ENCODE data around the gene NHLRC4.

NHLRC4 gene

GRCh38 chr16:551210-551609, 15.6 kb upstream of the NHLRC4 start:
- Mint-ChIP-seq H3K27ac (no peak overlapping the region), H3K27me3 (ENCODE audit: low read depth, poor library complexity) (no peaks in the 10 kb centered on the region), H3K36me3 (ENCODE audit: low read depth) (peaks cover 4% of the 10 kb centered on the region), H3K4me3 (no peak overlapping the region), H3K9me3 (no peaks in the 10 kb centered on the region), H3K4me1 (peaks cover 10% of the 10 kb centered on the region)
- DNase-seq, result no peak
- TF ChIP-seq, protein P1, sequence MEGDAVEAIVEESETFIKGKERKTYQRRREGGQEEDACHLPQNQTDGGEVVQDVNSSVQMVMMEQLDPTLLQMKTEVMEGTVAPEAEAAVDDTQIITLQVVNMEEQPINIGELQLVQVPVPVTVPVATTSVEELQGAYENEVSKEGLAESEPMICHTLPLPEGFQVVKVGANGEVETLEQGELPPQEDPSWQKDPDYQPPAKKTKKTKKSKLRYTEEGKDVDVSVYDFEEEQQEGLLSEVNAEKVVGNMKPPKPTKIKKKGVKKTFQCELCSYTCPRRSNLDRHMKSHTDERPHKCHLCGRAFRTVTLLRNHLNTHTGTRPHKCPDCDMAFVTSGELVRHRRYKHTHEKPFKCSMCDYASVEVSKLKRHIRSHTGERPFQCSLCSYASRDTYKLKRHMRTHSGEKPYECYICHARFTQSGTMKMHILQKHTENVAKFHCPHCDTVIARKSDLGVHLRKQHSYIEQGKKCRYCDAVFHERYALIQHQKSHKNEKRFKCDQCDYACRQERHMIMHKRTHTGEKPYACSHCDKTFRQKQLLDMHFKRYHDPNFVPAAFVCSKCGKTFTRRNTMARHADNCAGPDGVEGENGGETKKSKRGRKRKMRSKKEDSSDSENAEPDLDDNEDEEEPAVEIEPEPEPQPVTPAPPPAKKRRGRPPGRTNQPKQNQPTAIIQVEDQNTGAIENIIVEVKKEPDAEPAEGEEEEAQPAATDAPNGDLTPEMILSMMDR (IDR thresholded peaks at IDR 0.05), result no peak

GRCh38 chr16:552171-552570, 14.6 kb upstream of the NHLRC4 start:
- TF ChIP-seq, protein P1 (IDR thresholded peaks at IDR 0.05), result no peak
- Mint-ChIP-seq H3K9me3 (no peaks in the 10 kb centered on the region), H3K4me1 (peaks cover 10% of the 10 kb centered on the region), H3K36me3 (ENCODE audit: low read depth) (peaks cover 4% of the 10 kb centered on the region), H3K4me3 (no peak overlapping the region), H3K27ac (no peak overlapping the region), H3K27me3 (ENCODE audit: low read depth, poor library complexity) (peaks cover 2% of the 10 kb centered on the region)
- no peak for DNase-seq

DNA sequence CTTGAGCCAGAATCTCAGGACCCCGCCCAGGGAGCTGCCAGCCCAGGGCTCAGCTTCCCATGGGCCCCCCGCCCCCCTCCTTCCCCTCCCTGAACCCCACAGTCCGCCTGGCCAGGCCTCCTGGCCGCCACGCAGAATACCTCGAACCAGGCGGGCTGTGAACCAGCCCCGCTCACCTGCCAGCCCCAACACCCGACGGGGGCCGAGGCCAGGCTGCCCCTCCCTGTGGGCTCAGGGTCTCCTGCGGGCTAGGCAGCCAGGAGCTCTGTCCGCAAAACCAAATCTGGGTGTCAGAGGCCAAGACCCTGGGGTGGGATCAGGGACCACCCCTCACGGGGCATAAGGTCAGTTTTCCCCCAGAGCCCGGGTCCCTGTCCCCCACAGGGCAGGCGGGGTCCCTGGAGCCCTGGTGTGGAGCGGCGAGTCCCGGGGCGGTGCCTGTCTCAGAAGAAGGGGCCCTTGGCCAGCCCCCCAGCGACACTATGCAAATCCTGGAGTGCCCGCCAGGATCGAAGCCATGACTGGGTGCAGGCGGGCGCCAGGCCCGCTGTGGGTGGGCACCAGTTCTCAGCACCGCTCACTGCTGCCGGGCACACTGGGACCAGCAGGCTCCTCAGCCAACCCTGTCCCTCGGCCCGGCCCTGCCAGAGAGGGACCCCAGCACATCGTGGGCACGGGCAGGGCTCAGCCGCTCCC, 13.1 kb upstream of the NHLRC4 start:
- no peak for DNase-seq
- Mint-ChIP-seq H3K27me3 (ENCODE audit: low read depth, poor library complexity) (peaks cover 16% of the 10 kb centered on the region), H3K4me3 (no peak overlapping the region), H3K36me3 (ENCODE audit: low read depth) (peaks cover 4% of the 10 kb centered on the region), H3K4me1 (peaks cover 15% of the 10 kb centered on the region), H3K27ac (no peak overlapping the region), H3K9me3 (no peaks in the 10 kb centered on the region)
- TF ChIP-seq, protein P1 (IDR thresholded peaks at IDR 0.05), result no peak

DNA sequence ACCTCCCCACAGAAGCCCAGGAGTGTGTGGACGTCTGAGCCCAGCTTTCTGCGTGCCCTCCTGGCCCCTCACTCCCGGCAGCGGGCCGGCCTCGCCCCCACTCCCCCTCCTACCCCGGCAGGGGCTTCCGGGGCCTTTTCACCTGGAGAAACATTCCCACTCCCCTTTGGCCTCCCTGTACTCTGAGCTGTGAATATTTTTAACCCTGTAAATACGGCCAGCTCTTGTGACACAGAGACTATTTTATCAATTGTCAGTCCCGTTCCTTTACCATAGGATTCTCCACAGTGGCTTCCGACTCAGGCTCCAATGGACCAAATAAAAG, 12.5 kb upstream of the NHLRC4 start:
- H3K4me3 Mint-ChIP-seq, result peak overlapping the region; percentile 63
- H3K27me3 Mint-ChIP-seq (ENCODE audit: low read depth, poor library complexity), result peaks cover 22% of the 10 kb centered on the region
- peaks cover 4% of the 10 kb centered on the region for H3K36me3 Mint-ChIP-seq (ENCODE audit: low read depth)
- DNase-seq, result no peak
- TF ChIP-seq, protein P1 (IDR thresholded peaks at IDR 0.05), result no peak
- no peaks in the 10 kb centered on the region for H3K9me3 Mint-ChIP-seq
- no peak overlapping the region for H3K27ac Mint-ChIP-seq
- peaks cover 15% of the 10 kb centered on the region for H3K4me1 Mint-ChIP-seq

GRCh38 chr16:554640-555365, 12.0 kb upstream of the NHLRC4 start:
- H3K27me3 Mint-ChIP-seq (ENCODE audit: low read depth, poor library complexity), result peaks cover 25% of the 10 kb centered on the region
- DNase-seq, result peak; percentile 50
- peak overlapping the region; percentile 63 for H3K4me3 Mint-ChIP-seq
- no peak overlapping the region for H3K27ac Mint-ChIP-seq
- H3K9me3 Mint-ChIP-seq, result no peaks in the 10 kb centered on the region
- peaks cover 4% of the 10 kb centered on the region for H3K36me3 Mint-ChIP-seq (ENCODE audit: low read depth)
- TF ChIP-seq, protein P1 (IDR thresholded peaks at IDR 0.05), result no peak
- peaks cover 15% of the 10 kb centered on the region for H3K4me1 Mint-ChIP-seq
